Astrocyte of the spinal cord (primary cell): ENCODE data around the gene ADCY1.

ENCODE experiments used
- DNase-seq: peaks from one replicate; pipeline ENCODE4 v3.0.0; 2011; ENCODE audit warnings: low read depth, low spot score
- H3K4me3 ChIP-seq: 2 replicates; pipeline ENCODE4 v1.5.1; 2011; ENCODE audit warnings: low read depth, mild to moderate bottlenecking, low read length, moderate library complexity
- in situ Hi-C: cut with HindIII; loops from 2 replicates; pipeline ENCODE4 v1.10.0; 2017; ENCODE audit warnings: low sequenced_read_pairs
- TF ChIP-seq, protein P1 (sequence below): IDR thresholded peaks from 2 replicates; pipeline ENCODE4 v1.5.1; 2012; ENCODE audit warnings: low read depth, mild to moderate bottlenecking, low read length, inconsistent platforms

ADCY1 gene

DNA sequence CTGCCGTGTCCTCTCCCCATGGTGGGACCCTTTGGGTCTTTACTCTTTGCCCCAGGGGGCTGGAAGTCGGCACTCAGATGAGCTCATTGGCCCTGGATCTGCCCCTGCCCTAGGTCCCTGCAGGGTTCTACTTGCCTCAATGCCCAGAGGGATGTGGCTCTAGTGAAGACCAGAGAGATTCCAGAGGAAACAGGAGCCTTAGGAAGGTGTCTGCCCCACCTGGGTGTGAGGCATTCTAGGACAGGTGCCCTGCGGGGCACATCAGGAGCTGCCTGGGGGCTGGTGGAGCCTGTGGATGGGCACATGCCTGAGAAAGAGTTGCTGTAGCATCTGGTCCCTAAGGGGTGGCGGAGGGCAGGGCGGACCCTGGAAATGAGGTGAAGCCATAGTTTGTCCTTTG lies 128.6 kb downstream of the ADCY1 start:
- in situ Hi-C loops, result no loop called here
- DNase-seq, result no peak
- H3K4me3 ChIP-seq, result no peak overlapping the region
- TF ChIP-seq, protein P1, sequence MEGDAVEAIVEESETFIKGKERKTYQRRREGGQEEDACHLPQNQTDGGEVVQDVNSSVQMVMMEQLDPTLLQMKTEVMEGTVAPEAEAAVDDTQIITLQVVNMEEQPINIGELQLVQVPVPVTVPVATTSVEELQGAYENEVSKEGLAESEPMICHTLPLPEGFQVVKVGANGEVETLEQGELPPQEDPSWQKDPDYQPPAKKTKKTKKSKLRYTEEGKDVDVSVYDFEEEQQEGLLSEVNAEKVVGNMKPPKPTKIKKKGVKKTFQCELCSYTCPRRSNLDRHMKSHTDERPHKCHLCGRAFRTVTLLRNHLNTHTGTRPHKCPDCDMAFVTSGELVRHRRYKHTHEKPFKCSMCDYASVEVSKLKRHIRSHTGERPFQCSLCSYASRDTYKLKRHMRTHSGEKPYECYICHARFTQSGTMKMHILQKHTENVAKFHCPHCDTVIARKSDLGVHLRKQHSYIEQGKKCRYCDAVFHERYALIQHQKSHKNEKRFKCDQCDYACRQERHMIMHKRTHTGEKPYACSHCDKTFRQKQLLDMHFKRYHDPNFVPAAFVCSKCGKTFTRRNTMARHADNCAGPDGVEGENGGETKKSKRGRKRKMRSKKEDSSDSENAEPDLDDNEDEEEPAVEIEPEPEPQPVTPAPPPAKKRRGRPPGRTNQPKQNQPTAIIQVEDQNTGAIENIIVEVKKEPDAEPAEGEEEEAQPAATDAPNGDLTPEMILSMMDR, result no peak

DNA sequence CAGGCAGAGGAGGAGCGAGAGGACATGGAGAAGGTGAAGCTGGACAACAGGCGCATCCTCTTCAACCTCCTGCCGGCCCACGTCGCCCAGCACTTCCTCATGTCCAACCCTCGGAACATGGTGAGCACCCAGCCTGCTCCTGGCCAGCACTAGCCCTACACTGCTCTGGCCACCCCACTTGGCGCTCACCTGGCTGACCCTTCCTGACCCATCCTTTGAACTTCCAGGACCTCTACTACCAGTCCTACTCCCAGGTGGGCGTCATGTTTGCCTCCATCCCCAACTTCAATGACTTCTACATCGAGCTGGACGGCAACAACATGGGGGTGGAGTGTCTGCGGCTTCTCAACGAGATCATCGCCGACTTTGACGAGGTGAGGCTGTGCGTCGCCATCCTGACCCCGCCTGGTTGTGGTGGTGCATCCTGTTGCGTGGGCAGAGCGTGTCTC lies 129.2 kb downstream of the ADCY1 start:
- in situ Hi-C loops, result no loop called here
- DNase-seq, result no peak
- no peak overlapping the region for H3K4me3 ChIP-seq
- TF ChIP-seq, protein P1, result no peak

DNA sequence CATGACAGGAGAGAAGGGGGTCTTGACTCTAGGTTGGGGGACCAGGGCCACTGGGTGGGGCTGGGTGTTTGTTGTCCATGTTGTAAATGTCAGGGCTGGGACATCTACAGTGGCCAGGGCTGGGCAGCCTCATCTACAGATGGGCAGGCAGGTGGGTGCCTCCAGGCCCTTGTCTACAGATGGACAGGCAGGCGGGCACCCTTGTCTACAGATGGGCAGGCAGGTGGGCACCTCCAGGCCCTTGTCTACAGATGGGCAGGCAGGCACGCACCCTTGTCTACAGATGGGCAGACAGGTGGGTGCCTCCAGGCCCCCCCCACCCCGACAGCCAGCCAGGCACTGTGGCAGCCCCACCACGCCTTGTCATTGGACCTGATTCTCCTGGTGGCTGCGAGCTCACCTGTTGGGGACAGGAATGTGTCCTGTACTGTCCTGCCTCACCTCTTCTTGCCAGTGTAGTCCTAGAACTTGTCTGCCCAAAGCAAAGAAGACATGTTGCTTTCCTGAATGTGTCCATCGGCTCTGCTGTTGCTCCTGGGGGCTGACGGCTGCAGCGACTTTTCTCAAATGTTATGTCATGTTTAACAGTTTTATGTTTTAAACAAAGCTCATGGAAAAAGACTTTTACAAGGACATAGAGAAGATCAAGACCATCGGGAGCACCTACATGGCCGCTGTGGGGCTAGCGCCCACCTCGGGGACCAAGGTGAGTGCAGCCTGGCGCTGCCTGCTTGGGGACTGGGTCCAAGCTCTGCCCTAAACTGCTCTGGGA lies 129.9 kb downstream of the ADCY1 start:
- in situ Hi-C loops, result no loop called here
- DNase-seq, result no peak

GRCh38 chr7:45704683-45705016 lies 130.5 kb downstream of the ADCY1 start:
- no peak overlapping the region for H3K4me3 ChIP-seq
- in situ Hi-C loops, result no loop called here
- no peak for DNase-seq
- TF ChIP-seq, protein P1, result no peak

More for the DNA sequence above, 129.9 kb downstream of the ADCY1 start:
- TF ChIP-seq, protein P1, result no peak
- H3K4me3 ChIP-seq, result no peak overlapping the region

GRCh38 chr7:45708046-45708950 lies 134.1 kb downstream of the ADCY1 start:
- no peak overlapping the region for H3K4me3 ChIP-seq
- DNase-seq, result no peak
- TF ChIP-seq, protein P1, result no peak
- in situ Hi-C loops, result no loop called here

DNA sequence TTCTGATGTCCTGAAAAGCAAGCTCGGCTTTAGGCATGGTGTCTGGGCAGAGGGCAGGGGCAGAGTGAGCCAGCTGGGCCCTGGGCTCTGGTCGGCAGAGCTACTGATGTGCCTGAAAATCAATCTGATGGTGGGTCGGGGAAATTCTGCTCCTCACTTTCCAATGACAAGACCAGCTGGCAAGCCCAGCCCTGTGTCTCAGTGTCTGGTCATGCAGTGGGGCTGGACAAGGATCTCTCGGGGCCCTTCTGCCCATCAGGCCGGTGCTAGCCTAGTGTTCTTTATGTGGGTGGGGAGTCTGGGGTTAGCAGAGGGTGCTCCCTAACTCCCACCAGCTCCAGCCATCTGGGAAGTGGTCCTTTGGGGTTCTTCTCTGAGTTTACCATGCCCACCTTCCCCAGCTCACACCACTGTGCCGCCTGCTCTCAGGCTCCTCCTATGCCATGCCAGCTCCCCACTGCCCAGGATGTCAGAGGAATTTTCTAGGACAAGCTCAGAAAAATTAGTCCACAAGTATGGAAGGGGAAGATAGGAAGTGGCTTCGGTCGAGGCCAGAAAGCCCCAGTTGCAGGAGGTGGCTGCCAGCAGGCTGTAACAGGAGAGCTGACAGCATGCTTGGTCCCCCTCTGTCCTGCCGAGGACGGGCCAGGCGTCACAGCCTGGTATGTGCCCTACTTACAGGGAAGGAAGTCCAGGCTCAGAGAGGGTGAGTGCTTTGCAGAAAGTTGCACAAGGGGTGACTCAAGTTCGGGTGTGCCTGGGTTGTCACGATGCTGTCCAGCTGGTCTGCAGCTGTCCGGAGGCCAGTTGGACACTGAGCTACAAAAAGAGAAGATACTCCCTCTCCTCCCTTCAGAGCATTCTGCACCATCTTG lies 135.2 kb downstream of the ADCY1 start:
- TF ChIP-seq, protein P1, result no peak

More for the DNA sequence above, 135.2 kb downstream of the ADCY1 start:
- in situ Hi-C loops, result no loop called here
- H3K4me3 ChIP-seq, result no peak overlapping the region
- no peak for DNase-seq
